NCI-H2081 treated with DMSO at 0.1 percent for 48 hours (cell line): Measurements from ENCODE around the gene RNU6-7.

ENCODE experiments used
- DNase-seq: peaks from one replicate; lab custom pipeline; 2025; lab: John Stamatoyannopoulos, UW

Gene RNU6-7

DNA sequence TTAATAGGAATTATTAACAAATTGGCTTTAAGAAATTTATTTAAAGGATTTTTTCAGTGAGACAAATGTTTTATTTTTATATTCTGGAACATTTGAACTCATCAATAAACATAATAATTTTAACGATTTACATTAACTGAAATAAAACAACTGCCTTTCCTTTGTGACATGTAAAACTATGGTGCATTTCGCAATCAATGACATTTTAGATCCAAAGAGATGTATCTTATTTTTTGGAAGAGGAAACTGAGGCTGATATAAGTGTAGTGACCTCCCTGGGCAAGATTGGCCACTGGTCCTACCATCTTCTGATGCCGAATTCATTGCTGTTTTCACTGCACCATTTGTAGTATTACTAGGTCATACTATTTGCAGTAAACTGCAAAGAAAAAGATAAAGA, 3.7 kb downstream of the RNU6-7 start:
- DNase-seq, result no peak

GRCh38 chr14:32205984-32206383, 4.1 kb downstream of the RNU6-7 start:
- DNase-seq, result no peak

GRCh38 chr14:32206552-32206951, 4.7 kb downstream of the RNU6-7 start:
- DNase-seq, result no peak

- no peak for DNase-seq
Observed at GRCh38 chr14:32208490-32208889, 6.6 kb downstream of the RNU6-7 start.

- DNase-seq, result no peak
Observed at GRCh38 chr14:32209471-32209870, 7.6 kb downstream of the RNU6-7 start.

- no peak for DNase-seq
Observed at GRCh38 chr14:32211068-32211404, 9.2 kb downstream of the RNU6-7 start.

- DNase-seq, result no peak
Observed at GRCh38 chr14:32212833-32213232, 11.0 kb downstream of the RNU6-7 start.

DNA sequence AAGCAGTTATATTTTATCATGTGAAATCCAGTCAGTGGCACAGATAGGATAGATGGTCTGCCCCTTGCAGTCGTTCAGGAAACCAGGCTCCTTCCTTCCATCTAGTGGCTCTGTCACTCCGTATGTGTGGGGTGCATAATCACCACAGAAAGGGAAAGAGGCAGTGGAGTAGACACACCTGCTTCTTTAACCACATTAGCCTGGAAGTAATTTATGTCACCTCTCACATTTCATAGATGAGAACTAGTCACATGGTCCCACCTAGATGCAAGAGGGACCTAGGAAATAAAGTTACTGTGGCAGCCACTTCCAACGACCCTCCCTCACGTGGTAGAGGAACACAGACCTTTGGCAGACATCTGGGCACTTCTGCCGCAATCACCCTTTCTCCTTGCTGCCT, 15.5 kb downstream of the RNU6-7 start:
- peak; percentile 62 for DNase-seq

DNA sequence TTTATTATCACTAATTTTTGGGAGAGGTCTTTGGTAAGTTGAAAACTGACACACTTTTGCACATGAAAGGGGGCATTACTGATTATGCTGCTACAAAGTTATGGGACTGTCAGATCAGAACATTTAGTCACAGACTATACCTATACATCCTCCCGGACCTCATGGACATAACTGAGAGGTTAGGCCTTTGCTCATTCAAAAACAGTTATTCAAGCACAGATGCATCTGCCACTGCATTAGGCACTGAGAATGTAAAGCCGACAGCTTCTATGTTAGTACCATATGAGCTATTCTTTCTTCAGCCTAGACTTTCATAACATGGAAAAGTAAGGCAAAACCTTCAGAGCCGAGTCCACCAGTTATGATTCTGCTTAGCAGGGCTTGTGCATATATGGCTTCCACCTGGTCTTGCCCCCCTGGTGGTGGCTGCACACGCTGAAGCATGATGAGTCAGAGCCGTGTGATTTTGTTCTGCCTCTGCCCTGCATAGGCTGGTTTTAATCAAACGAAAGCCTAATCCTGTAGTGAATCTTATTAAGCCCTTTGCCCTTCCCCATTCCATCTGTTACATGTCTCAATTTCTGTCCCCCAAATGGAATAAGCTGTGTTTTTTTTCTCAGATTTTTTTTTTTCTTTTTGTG, 23.0 kb downstream of the RNU6-7 start:
- peak; percentile 15 for DNase-seq

GRCh38 chr14:32225378-32225920, 23.6 kb downstream of the RNU6-7 start:
- no peak for DNase-seq

DNA sequence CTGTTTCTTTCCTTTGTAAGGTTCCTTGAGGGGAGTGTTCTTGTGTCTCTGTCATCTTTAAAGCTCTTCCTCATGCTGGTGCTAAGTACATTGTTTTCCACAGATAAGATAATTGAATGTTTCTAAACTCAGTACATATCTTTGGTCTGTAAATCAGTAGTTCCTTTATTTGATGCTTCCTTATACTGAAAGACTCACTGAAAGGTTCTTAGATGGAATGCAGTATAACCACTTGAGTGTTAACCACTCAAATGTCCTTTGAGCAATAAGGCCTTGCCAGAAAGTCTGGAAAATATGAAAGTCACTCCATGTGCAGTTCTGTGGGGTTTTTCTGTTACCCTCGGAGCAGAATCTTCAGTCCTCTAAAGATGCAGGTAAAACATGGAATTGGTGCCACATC, 24.2 kb downstream of the RNU6-7 start:
- no peak for DNase-seq

DNA sequence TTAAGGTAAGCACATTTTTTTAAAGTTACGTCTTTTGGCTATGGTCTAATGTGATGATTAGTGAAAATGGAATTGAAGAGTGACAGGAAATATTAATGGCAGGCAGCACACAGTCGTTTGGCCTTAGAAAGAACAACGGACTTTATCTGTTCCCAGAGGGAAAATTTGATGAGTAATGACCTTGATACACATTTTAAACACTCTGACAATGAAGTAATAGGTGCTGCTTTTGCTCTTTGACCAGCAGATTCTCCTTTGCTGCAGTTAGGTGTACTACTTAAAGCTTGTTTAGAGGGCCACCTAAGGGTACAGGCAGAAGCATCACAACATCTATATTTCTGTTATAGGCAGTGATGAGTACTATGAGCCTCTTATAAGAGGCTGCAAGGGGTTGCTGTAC, 28.3 kb downstream of the RNU6-7 start:
- DNase-seq, result no peak

GRCh38 chr14:32230695-32231280, 28.9 kb downstream of the RNU6-7 start:
- DNase-seq, result no peak

- DNase-seq, result no peak
Observed at GRCh38 chr14:32232481-32232880, 30.6 kb downstream of the RNU6-7 start.

DNA sequence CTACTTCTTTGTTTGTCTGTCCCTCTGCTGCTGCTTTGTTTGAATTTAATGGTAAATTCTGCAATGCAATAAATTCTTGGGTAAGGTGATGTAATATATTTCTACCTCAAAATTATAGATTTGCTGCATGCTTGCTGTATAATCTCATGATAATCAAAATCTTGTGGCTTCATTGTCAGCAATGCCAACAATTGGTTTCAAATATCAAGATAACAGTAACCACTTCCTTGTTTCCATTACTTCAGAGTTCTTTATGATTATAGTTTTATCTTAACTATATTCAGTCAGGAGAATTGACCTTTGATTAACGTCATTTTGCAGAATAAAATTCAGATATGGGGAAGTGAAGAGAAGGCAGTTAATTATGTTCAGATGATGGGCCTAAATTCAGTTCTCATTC, 31.4 kb downstream of the RNU6-7 start:
- no peak for DNase-seq

DNA sequence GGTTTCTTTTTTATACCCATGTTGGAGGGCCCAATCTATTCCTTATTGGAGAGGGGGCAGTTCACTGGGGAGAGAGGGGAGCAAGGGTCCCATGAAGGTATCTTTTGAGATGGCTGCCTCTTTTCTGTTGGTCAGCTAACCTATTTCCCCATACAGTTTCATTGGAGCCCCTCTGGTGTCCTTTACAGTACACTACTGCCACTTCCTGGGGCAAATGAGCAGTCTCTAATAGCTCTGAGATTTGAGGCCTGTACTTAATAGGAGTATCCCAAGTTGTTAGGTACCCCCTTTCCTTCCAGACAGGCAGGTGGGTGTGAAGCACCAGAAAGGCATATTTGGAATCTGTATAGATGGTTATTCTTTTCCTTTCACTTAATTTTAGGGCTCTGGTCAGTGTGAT, 42.6 kb downstream of the RNU6-7 start:
- DNase-seq, result no peak

- DNase-seq, result no peak
Observed at GRCh38 chr14:32246751-32247150, 44.9 kb downstream of the RNU6-7 start.

DNA sequence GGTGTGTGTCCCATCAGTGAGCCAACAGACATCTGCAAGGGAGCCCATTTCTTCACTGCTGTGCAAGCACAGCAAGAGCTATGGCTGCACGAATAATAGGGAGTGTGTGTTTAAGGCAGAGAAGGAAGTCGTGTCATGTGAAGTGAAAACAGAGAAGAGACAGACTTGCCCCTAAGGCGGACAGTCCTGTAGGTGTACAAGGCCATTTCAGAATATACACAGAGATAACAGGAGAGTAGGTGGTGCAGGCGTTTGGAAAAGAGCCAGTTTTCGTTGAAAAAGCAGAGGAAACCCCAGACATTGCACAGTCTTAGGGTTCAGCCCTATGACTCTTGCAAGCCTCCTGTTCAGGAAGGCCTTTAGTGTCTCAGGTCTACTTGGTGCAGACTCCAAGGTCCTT, 47.5 kb downstream of the RNU6-7 start:
- DNase-seq, result no peak

DNA sequence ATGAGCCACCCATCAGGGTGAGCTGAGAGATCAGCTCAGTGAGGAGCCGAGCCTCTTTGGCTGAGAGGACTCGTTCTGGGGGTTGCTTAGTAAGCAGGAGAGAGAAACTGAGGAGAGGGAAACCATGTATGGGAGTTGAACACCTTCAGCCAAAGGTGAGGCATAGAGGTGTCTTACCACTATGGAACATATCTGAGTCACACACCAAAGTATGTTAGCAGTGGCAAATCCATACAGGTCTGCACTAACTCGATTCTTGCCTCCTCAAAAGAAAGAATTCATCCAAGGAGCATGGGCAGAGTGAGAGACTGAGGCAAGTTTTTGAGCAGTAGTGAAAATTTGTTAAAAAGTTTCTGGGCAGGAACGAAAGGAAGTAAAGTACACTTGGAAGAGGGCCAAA, 47.9 kb downstream of the RNU6-7 start:
- no peak for DNase-seq

- no peak for DNase-seq
Observed at GRCh38 chr14:32250681-32251080, 48.8 kb downstream of the RNU6-7 start.

DNA sequence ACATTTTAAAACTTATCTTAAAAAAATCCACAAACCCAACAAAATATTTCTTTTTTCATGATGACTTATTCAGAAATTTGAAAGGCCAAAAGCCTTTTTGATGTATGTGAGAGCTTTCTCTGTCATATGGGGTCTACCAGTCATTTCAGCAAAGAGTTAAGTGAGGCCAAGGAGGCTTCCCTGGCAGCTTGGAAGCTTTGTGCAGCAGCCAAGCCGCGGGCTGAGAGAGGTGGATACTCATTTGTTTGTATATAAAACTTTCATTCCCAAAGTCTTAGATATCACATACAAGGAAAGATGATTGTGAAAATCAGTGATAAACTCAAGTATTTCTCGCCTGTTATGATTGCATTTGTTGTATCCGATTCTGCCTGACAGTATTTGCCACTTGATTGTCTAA, 49.7 kb downstream of the RNU6-7 start:
- no peak for DNase-seq
